Mammary epithelial cell (primary cell): Measurements from ENCODE around the gene MYO7A.

Experiments used
- CTCF ChIP-seq, 2 donors: IDR thresholded peaks in 1 of 2; conservative IDR thresholded peaks in 1 of 2; 2 replicates each; pipeline ENCODE4 v1.5.1; 2011 to 2012; ENCODE audit warnings: inconsistent platforms in 2 of 2, low read length in 2 of 2, mild to moderate bottlenecking in 2 of 2, control low read depth in 1 of 2, low read depth in 1 of 2; ENCODE audit not compliant: insufficient read depth in 1 of 2; ENCODE audit errors: extremely low read depth in 1 of 2
- EZH2 ChIP-seq: IDR thresholded peaks from 2 replicates; pipeline ENCODE4 v1.6.1; 2012; ENCODE audit warnings: low read length, inconsistent platforms, borderline replicate concordance

- no peak for TF ChIP-seq CTCF (conservative IDR thresholded peaks at IDR 0.05 in 1 of 2, IDR thresholded peaks at IDR 0.05 in 1 of 2; ENCODE audit: extremely low read depth in 1 of 2, insufficient read depth in 1 of 2, low read depth in 1 of 2, low read length in 2 of 2)
- TF ChIP-seq EZH2, result no peak
Observed at GRCh38 chr11:77188633-77189491, 60.8 kb downstream of the MYO7A start.
